GM20431 (cell line): ENCODE results near the gene CBY2.

Experiments
- in situ Hi-C: fragments of 300-500 bp; cut with MseI, MboI; formaldehyde crosslinking; loops from one replicate; pipeline ENCODE4 v1.15.0; 2020; ENCODE audit warnings: low sequenced_read_pairs; ENCODE audit not compliant: unreplicated experiment

Gene CBY2

GRCh38 chr13:45700971-45701900, 884 bp upstream of the CBY2 start:
- in situ Hi-C loops: no loop called here

GRCh38 chr13:45702869-45703391, 810 bp downstream of the CBY2 start:
- in situ Hi-C loops: no loop called here

GRCh38 chr13:45704211-45704739, 2.2 kb downstream of the CBY2 start:
- in situ Hi-C loops: no loop called here

- in situ Hi-C loops: no loop called here
Measured at GRCh38 chr13:45704854-45705695, 3.0 kb downstream of the CBY2 start.

- in situ Hi-C loops: no loop called here
Measured at GRCh38 chr13:45705918-45706317, 3.8 kb downstream of the CBY2 start.

- in situ Hi-C loops: no loop called here
Measured at GRCh38 chr13:45707516-45708100, 5.5 kb downstream of the CBY2 start.

DNA sequence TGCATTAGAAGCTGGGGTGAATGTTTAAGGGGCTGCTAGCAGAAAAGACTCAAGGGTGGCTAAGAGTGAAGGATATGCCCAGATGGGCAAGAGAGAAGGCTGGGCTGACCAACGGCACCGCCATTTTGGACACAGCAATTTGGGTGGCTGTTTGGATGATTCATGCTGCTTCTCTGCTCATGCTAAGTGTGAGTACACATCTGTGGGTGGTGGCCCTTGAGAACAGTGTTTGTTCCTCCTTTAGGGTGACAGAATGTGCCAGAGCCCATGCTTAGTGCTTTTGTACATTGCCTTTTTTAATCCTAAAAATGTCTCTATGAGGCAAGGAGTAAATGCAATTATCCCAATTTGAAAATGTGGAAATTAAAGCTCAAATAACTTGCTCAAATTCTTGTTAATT, 9.8 kb downstream of the CBY2 start:
- in situ Hi-C loops: loop anchor here (10.0 kb wide), 1 partner anchor 87 kb away; no protein-coding TSS in a partner anchor

DNA sequence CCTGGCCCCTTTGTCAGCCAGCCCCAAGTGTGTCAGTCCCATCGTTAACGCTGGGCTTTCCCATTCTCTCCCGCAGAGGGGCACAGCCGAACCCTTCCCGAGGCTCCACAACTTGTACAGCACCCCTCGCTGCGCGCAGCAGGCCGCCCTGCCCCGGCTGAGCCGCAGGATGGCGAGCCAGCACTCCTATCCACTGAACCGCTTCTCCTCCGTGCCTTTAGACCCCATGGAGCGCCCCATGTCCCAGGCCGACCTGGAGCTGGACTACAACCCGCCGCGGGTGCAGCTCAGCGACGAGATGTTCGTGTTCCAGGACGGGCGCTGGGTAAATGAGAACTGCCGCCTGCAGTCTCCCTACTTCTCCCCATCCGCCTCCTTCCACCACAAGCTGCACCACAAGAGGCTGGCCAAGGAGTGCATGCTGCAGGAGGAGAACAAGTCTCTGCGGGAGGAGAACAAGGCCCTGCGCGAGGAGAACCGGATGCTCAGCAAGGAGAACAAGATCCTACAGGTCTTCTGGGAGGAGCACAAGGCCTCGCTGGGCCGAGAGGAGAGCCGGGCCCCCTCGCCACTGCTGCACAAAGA, 11.1 kb downstream of the CBY2 start:
- in situ Hi-C loops: loop anchor here (10.0 kb wide), 1 partner anchor 88 kb away; no protein-coding TSS in a partner anchor

DNA sequence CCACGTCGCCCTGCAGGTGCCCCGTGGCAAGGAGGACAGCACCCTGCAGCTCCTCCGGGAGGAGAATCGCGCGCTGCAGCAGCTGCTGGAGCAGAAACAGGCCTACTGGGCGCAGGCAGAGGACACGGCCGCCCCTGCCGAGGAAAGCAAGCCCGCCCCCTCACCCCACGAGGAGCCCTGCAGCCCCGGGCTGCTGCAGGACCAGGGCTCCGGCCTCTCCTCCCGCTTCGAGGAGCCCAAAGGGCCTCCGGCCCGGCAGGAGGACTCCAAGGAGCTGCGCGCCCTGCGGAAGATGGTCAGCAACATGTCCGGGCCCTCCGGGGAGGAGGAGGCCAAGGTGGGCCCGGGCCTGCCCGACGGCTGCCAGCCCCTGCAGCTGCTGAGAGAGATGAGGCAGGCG, 11.6 kb downstream of the CBY2 start:
- in situ Hi-C loops: loop anchor here (10.0 kb wide), 1 partner anchor 89 kb away; no protein-coding TSS in a partner anchor

GRCh38 chr13:45714170-45714569, 12.1 kb downstream of the CBY2 start:
- in situ Hi-C loops: loop anchor here (10.0 kb wide), 1 partner anchor 89 kb away; no protein-coding TSS in a partner anchor

GRCh38 chr13:45715351-45715750, 13.2 kb downstream of the CBY2 start:
- in situ Hi-C loops: loop anchor here (10.0 kb wide), 1 partner anchor 91 kb away; no protein-coding TSS in a partner anchor

DNA sequence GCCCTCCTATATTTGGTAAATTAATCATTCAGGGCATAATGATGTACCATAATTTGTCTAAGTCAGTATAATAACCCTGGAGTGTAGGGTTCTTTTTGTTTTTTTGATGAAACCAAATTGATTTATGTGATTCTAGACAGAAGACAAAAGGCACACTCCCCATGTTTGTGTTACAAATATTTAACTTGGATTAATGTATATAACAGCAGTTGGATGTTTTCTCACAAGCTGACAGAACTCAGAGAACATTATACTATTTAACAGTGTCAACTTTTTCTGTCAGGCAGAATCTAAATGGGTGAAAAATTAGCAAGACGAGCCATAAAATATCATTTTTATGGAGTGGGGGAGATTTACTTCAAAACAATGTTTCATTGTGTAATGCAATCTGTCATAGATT, 15.2 kb downstream of the CBY2 start:
- in situ Hi-C loops: loop anchor here (10.0 kb wide), 1 partner anchor 93 kb away; no protein-coding TSS in a partner anchor

DNA sequence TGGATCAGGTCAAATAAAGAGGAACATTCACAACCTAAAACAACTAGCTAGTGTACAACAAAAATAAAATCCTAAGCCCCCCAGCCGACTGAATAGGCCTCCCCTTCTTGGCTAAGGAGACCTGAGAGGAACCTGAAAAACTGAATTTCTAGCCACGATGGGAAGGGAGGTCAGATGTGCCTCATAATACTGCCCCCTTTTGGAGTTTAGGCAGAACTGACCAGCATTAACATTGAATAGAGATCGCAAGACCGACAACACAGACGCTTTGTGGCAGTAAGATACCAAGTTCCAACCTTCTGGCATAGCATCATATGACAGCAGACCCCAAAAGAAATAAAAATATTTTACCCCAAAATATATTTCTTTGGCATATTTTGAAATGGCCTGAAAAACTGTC, 15.9 kb downstream of the CBY2 start:
- in situ Hi-C loops: loop anchor here (10.0 kb wide), 1 partner anchor 93 kb away; no protein-coding TSS in a partner anchor

DNA sequence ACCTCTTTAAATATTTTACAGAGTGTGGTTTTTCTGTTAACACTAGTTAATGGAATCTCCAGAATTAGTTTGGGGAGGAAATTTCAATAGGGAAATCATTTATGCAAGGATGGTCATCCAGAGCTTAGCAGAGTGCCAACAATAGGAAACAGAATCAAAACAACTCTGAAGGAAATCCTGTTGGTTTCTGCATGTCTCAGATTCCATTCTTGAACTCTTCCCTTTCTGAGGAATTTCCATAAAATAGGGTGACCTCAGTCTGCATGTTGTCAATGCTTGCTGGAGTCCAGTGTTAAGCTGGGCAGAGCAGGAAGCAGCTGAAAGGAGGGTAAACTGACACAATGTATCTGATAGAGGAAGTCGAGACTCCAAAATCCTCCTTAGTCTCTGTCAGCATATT, 16.9 kb downstream of the CBY2 start:
- in situ Hi-C loops: loop anchor here (10.0 kb wide), 1 partner anchor 94 kb away; no protein-coding TSS in a partner anchor

DNA sequence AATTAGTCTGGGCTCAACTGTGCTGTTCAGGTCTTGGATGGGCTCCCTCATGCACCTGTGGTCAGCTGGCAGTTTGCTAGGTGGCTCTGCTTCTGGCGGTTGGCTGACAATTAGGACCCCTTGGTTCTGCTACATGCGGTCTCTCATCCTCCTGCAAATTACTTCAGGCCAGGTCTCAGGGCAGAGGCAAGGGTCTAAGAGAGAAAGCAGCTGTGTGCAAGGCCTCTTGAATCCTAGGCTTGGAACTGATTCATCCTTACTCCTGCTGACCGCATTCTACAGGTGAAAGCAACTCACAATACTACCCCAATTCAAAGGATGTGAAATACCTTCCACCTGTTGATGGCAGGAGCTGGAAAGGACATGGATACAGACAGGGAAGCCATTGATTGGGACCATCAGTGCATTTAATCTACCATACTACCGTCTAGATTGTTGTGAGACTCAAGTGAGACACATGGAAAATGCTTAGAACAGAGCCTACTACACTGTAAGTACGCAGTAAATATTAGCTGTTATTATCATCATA, 19.1 kb downstream of the CBY2 start:
- in situ Hi-C loops: no loop called here

GRCh38 chr13:45723798-45724197, 21.7 kb downstream of the CBY2 start:
- in situ Hi-C loops: no loop called here

DNA sequence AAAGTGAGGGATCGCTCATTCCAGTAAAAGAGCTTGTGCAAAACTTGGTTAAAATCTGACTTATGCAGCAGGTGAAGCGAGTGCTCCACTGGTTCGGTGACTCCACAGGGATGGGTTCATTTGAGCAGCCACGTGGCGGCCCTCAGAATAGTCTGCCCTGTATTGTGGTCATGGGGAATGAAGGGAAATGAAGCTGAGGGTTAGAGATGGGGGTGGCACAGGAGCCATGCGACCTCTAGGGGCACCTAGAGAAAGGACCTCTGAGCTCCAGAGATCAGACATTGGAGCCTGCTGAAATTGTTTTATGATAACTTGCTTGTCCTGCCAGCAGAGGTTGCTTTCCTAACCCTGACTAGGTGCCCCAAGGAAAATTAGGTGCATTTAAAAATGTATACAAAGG, 26.6 kb downstream of the CBY2 start:
- in situ Hi-C loops: no loop called here

DNA sequence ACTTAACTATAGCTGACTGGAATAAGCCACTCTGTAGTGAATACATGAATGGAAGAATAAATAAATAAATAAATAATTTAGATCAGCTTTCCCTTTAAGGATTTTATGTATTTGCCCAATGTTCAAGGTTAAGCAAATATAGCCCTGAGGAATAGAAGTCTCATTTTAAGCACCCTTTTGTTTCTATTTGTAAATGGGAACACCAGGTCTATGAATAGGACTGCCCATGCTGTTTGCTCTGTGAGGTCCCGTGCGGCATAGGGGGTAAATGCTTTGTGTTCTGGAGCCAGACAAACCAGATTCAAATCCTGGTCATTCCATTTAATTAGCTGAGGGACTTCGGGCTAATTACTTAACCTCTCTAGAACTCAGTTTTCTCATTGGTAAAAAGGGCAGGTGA, 29.3 kb downstream of the CBY2 start:
- in situ Hi-C loops: no loop called here

- in situ Hi-C loops: no loop called here
Measured at GRCh38 chr13:45732916-45733315, 30.8 kb downstream of the CBY2 start.
